GM12874 (cell line): Measurements from ENCODE around the gene CCDC12.
A peak's percentile ranks its signal among the peaks of the same experiment; 100 is the strongest.

Source experiments
- TF ChIP-seq, protein P1 (sequence below): IDR thresholded peaks from 2 replicates; pipeline ENCODE4 v1.5.1; 2011; ENCODE audit warnings: low read depth, mild to moderate bottlenecking, control low read depth, low read length, moderate library complexity; ENCODE audit not compliant: insufficient read depth

Gene CCDC12

DNA sequence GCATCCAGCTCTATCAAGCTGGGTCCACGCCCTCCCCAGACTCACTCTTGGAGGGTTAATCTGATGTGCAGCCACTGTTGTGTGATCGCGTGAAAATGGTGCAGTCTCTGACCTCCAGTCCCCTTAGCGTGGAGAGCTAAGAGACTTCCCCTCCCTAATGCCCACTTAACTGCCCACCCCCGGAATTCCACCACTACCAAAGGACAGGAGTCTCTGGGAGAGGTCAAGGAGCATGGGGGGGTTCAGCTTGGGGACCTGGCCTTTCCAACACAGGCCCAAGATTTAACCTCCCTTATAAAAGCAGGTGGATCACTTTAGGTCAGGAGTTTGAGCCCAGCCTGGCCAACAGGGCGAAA lies 48.8 kb downstream of the CCDC12 start:
- TF ChIP-seq, protein P1, sequence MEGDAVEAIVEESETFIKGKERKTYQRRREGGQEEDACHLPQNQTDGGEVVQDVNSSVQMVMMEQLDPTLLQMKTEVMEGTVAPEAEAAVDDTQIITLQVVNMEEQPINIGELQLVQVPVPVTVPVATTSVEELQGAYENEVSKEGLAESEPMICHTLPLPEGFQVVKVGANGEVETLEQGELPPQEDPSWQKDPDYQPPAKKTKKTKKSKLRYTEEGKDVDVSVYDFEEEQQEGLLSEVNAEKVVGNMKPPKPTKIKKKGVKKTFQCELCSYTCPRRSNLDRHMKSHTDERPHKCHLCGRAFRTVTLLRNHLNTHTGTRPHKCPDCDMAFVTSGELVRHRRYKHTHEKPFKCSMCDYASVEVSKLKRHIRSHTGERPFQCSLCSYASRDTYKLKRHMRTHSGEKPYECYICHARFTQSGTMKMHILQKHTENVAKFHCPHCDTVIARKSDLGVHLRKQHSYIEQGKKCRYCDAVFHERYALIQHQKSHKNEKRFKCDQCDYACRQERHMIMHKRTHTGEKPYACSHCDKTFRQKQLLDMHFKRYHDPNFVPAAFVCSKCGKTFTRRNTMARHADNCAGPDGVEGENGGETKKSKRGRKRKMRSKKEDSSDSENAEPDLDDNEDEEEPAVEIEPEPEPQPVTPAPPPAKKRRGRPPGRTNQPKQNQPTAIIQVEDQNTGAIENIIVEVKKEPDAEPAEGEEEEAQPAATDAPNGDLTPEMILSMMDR, result no peak

DNA sequence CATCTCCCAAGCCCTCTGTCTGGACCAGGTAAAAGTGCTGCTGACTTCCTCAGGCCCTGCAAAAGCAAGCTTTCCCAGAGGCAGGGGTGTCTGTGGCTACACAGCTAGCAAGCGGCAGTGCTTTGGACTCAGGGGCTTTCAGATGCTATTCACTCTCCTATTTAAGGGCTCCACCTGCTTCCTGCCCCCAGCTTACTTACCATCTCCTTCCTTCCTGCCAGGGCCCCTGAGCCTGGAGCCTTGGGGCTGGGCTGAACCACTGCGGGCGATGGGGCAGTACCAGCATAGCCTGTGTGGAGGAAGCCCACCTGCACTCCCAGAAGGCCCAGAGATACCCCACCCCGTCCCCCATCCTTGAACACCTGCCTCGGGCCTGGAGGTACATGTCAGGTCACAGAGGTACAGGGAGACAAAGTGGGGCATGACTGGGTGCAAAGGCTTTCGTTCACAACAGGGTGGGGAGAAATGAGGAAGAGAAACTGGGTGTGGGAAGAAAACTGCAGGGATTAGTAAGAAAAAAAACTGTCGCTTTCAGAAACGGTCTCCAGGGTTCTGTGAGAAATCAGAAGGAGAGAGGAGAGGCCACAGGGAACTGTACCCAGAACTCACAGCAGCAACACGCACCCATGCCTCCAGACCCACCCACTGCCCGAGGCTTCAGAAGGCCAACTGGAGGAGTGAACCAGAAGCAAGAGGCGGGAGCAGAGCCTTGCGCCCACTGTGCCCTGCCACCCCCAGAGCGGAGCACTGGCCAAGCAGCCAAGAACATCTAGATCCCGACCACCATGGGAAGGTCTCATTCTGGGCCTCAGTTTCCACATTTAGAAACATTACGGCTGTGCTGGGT lies 49.5 kb downstream of the CCDC12 start:
- TF ChIP-seq, protein P1, result no peak

DNA sequence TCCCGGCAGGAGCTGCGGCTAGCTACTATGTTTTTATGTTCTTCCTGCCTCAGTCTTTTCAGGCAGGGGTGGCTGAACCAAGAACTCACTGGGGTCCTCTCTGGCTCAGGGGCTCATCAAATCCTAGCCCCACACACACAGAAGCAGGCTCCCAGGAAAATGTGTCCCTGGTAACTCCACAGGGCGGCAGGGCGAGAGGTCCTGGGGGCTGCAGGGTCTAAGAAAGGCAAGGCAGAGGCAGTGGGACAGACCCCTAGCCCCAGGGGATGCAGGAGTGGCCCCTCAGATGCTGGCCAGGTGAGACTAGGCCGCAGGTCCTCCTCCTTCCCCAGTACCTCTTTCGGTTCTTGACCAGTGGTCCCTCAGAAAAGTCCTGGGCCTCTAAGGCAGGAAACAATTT lies 50.1 kb downstream of the CCDC12 start:
- TF ChIP-seq, protein P1, result no peak

DNA sequence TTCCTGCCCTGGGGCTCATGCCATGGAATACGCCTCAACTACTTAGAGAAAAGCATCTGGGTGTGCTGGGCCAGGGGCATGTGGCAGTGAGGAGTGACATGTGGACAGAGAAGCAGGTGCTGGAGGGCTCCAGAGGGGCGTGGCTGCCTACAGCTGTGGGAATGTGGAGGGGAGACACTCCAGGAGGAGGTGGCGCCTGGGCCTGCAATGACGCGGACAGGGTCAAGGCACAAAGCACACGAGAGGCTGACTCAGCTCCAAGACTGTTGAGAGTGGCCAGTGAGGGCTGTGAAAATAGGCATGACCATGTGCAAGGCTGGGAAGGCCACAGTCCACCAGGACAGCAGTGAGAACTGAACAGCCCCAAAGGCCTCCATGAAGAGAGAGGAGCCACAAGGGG lies 50.5 kb downstream of the CCDC12 start:
- TF ChIP-seq, protein P1, result no peak

- TF ChIP-seq, protein P1, result no peak
These were observed 51.0 kb downstream of the CCDC12 start for GRCh38 chr3:46925585-46925934.

GRCh38 chr3:46924921-46925584 lies 51.5 kb downstream of the CCDC12 start:
- TF ChIP-seq, protein P1, result no peak

DNA sequence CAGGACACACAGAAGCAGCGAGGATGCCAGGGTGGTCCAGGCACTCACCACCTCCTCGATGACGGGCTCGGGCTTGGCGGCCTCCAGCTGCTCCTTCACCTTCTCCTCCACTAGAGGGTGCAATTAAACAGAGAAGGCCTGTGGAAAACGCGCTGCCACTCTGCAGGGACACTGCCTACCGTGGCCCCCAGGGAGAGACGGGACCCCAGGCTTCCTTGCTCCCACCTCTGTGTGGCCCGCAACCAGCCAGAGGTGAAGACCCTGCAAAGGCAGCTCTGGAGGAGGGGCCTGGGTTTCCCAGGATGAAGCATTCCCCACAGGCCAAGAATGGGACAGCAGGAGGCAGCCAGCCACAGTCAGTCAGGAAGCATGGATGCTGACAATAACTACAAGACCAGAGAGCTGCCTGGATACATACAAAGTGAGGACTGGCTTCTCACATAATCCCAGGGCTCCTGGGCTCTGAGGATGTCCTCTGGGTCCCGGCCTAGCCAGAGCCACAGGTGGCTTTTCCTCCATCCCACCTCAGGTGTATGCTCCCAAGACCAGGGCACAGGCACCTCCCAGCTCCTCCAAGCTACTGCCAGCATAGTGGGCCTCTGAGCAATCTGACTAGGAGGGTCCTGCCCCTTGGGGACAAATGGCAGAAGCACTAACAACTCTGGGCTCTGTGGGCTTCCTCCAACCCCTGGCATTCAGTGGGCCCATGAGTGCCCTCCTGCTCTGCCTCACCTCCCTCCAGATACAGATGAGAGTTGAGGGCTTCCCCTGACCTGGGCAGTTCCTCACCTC lies 52.8 kb downstream of the CCDC12 start:
- TF ChIP-seq, protein P1, result peak; percentile 61
